Testis (tissue), 3 donors: Measurements from ENCODE around the gene RPRML. TPM values are rescaled to one million over a fixed set of nuclear protein-coding genes. Genes with fewer than 3 reads are reported as not detected.

Experiments used
- DNase-seq: peaks from one replicate; pipeline ENCODE4 v3.0.0-alpha.2; 2019
- H3K27ac ChIP-seq, 2 donors: fragments of 200-600 bp; sonication (generic); one replicate each; pipeline ENCODE4 v1.5.1; 2019
- H3K27me3 ChIP-seq: fragments of 200-600 bp; sonication (generic); one replicate; pipeline ENCODE4 v1.5.1; 2019
- H3K36me3 ChIP-seq: fragments of 200-600 bp; sonication (generic); one replicate; pipeline ENCODE4 v1.5.1; 2017; ENCODE audit warnings: low read depth; ENCODE audit errors: missing control alignments
- H3K4me1 ChIP-seq: fragments of 200-600 bp; sonication (generic); one replicate; pipeline ENCODE4 v1.5.1; 2019
- H3K4me3 ChIP-seq, 2 donors: fragments of 200-600 bp; sonication (generic); one replicate each; pipeline ENCODE4 v1.5.1; 2017 to 2019
- H3K9me3 ChIP-seq: fragments of 200-600 bp; sonication (generic); one replicate; pipeline ENCODE4 v1.5.1; 2017
- POLR2A ChIP-seq: fragments of 450-650 bp; IDR thresholded peaks from one replicate; pipeline ENCODE4 v1.6.1; 2017; ENCODE audit warnings: antibody characterized with exemption, mild to moderate bottlenecking, moderate library complexity
- WGBS, 2 donors: methylation state at CpG; one replicate each; pipeline ENCODE4 v1.1.5; 2018; 5-methylcytosine and 5-hydroxymethylcytosine counted together
- intact Hi-C: fragments of 100-400 bp; cut with DNase I; formaldehyde crosslinking; loops from one replicate; pipeline ENCODE4 v1.15.1; 2023; ENCODE audit warnings: low total_unique reads
- microRNA-seq, 2 donors: library from miRNA; unstranded; fragments of <30 nt; microRNA quantifications; one replicate each; pipeline ENCODE4, GENCODE V29; 2016; ENCODE audit warnings: borderline number of aligned reads in 2 of 2, borderline replicate concordance in 1 of 2
- polyA plus RNA-seq: library from polyadenylated mRNA; stranded (reverse); fragments of 350-450 nt; fragmentation: Illumina TruSeq; extraction: RNeasy Lipid Tissue Mini Kit (QIAGEN cat#74804); gene quantifications from one replicate; pipeline ENCODE4 v1.2.3, GENCODE V29; 2014; ENCODE audit warnings: low read depth, low replicate concordance; ENCODE audit not compliant: insufficient read depth
- small RNA-seq, 2 donors: library from RNA; depleted of rRNA; stranded (forward); fragments of <200 nt; gene quantifications; one replicate each; pipeline ENCODE3, GENCODE V24; 2016
- total RNA-seq, 2 donors: library from RNA; depleted of rRNA; stranded (reverse); fragments of >200 nt; gene quantifications; one replicate each; pipeline ENCODE4 v1.2.3, GENCODE V29; 2016
- TF ChIP-seq, protein P1 (sequence below), 3 experiments: fragments of 450-650 bp in 2 of 3; fragments of 200-600 bp in 1 of 3; sonication (generic) in 1 of 3; IDR thresholded peaks; one replicate each; pipeline ENCODE4 v1.5.1; 2016 to 2019; ENCODE audit warnings: antibody characterized with exemption in 3 of 3, mild to moderate bottlenecking in 2 of 3, moderate library complexity in 1 of 3

The RPRML gene
- total and polyA plus RNA-seq, 3 donors from 2014 or later, result not detected

DNA sequence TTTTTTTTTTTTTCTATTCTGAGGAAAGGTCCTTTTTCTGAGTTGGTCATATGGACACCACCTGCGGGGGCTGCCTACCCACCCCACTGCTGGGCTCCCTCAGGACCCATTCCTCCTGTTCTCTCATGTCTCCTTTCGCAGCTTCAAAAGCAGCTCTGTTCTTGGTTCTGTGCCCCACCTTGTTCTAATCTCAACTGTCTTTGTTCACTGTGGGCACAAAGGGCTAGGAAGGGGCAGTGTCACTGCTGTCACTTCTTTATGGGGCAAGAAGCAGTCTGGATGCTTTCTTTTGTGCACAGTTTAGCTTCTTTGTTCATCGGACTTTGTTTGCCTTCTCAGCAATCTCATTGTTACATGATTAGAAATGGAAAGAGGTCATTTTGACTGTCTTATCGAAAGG is 49.0 kb downstream of the RPRML start:
- intact Hi-C loops, result no loop called here
- Histone ChIP-seq H3K36me3 (no peaks in the 10 kb centered on the region), H3K4me1 (no peaks in the 10 kb centered on the region), H3K4me3 (no peak overlapping the region), H3K27ac (no peak overlapping the region), H3K27me3 (no peaks in the 10 kb centered on the region), H3K9me3 (no peaks in the 10 kb centered on the region)
- 85 to 96% methylated on average over 4 of the region's 4 CpGs for WGBS, 2 donors
- TF ChIP-seq POLR2A, result no peak
- TF ChIP-seq, protein P1, sequence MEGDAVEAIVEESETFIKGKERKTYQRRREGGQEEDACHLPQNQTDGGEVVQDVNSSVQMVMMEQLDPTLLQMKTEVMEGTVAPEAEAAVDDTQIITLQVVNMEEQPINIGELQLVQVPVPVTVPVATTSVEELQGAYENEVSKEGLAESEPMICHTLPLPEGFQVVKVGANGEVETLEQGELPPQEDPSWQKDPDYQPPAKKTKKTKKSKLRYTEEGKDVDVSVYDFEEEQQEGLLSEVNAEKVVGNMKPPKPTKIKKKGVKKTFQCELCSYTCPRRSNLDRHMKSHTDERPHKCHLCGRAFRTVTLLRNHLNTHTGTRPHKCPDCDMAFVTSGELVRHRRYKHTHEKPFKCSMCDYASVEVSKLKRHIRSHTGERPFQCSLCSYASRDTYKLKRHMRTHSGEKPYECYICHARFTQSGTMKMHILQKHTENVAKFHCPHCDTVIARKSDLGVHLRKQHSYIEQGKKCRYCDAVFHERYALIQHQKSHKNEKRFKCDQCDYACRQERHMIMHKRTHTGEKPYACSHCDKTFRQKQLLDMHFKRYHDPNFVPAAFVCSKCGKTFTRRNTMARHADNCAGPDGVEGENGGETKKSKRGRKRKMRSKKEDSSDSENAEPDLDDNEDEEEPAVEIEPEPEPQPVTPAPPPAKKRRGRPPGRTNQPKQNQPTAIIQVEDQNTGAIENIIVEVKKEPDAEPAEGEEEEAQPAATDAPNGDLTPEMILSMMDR (IDR thresholded peaks at IDR 0.05), result no peak
- no peak for DNase-seq

DNA sequence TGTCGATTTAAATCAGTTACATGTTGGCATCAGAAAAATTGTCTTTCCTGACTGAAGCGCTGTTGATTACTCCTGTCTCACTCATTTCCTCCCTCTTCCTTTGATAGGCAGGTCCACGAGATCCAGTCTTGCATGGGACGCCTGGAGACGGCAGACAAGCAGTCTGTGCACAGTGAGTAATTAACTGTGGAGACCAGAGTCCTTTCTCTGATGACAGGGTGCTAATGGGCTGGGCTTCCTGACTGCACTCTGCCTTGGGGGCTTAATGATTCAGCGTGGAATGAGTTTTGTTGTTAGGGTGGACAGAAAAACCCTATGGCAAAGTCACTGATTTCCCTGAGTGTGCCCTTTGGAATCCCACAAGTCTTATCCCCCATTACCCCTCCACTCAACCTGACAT is 49.6 kb downstream of the RPRML start:
- H3K36me3 ChIP-seq, result no peaks in the 10 kb centered on the region
- TF ChIP-seq, protein P1 (IDR thresholded peaks at IDR 0.05), result no peak
- no peak for TF ChIP-seq POLR2A
- H3K27me3 ChIP-seq, result no peaks in the 10 kb centered on the region
- H3K9me3 ChIP-seq, result no peaks in the 10 kb centered on the region
- WGBS, 2 donors, result 72 to 84% methylated on average over 6 of the region's 6 CpGs
- H3K4me3 ChIP-seq, result no peak overlapping the region
- no peak for DNase-seq
- intact Hi-C loops, result no loop called here
- H3K4me1 ChIP-seq, result peaks cover 6% of the 10 kb centered on the region
- H3K27ac ChIP-seq, result no peak overlapping the region

DNA sequence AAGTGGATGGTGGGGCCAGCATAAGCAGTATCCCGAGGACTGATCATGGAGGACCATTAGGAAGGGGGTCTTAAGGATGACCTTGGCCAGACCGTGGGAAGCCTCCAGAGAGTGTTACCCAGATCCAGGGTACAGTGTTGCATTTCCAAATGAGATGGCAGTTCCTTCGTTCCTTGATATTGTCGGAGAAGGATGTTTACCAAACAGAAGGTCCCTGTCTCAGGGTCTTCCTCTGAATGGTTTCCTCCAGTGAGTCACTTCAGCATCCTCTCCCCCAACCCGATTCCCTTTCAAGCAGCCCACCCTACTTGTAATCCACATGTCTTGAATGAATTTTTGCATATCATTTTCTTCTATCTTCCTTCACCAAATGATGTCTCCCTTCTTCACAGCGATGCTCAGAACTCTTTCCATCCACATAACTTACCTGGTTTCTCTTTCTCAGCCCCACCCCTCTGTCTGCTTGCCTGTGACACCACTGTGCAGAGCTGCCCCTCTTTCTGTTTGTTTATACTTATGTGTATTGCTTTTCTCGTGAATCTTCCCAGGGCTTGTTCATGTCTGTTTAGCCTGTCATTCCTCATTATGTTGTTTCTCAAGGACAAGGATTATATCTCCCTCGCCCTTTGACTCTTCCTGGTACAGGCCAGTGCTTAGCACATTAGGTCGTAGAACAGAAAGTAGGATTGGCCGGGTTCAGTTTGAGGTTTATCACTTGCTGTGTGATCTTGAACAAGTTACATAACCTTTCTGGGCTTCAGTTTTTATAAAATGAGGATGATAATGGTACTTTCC is 50.4 kb downstream of the RPRML start:
- intact Hi-C loops, result no loop called here
- DNase-seq, result no peak
- TF ChIP-seq, protein P1 (IDR thresholded peaks at IDR 0.05), result no peak
- TF ChIP-seq POLR2A, result no peak
- no peaks in the 10 kb centered on the region for H3K9me3 ChIP-seq
- peaks cover 14% of the 10 kb centered on the region for H3K4me1 ChIP-seq
- no peak overlapping the region for H3K27ac ChIP-seq
- H3K36me3 ChIP-seq, result no peaks in the 10 kb centered on the region
- H3K27me3 ChIP-seq, result no peaks in the 10 kb centered on the region
- WGBS, 2 donors, result 74 to 75% methylated on average over 10 of the region's 10 CpGs
- H3K4me3 ChIP-seq, result no peak overlapping the region

Small RNA genes lying within 50 kb of the gene (microRNA-seq; reads per million reads assigned to microRNA genes)
- 0 to 0.70 reads per million in 2 donors for gene MIR5089

Small RNA genes lying within 50 kb of the gene (small RNA-seq; reads per million reads assigned to genes)
- gene MIR5089, result 0 reads per million in 2 donors

Other genes starting within 250 kb of the RPRML start
- gene WNT3, start 160.6 kb downstream of the RPRML start, total RNA-seq, result 1 to 10 TPM; 7.7 to 9.8 TPM
- gene WNT3, start 160.6 kb downstream of the RPRML start, polyA plus RNA-seq, result 6.4 TPM
- under 1 TPM in 1 of 2 donors, not detected in 1; 0.50 TPM for gene WNT9B, start 127.7 kb downstream of the RPRML start, total RNA-seq
- 1.2 TPM for gene WNT9B, start 127.7 kb downstream of the RPRML start, polyA plus RNA-seq
- gene GOSR2, start 56.1 kb downstream of the RPRML start, total RNA-seq, result 10 to 100 TPM; 72.2 to 92.8 TPM
- 92.4 TPM for gene GOSR2, start 56.1 kb downstream of the RPRML start, polyA plus RNA-seq
- gene CDC27, start 210.0 kb upstream of the RPRML start, total RNA-seq, result 10 to 100 TPM; 74.6 to 99.8 TPM
- 85.8 TPM for gene CDC27, start 210.0 kb upstream of the RPRML start, polyA plus RNA-seq
- gene MYL4, start 230.1 kb upstream of the RPRML start, total RNA-seq, result 1 to 10 TPM; 7.6 to 7.9 TPM
- gene MYL4, start 230.1 kb upstream of the RPRML start, polyA plus RNA-seq, result 19.3 TPM